Keratinocyte (primary cell): Measurements from ENCODE around the gene AQP5. TPM values are rescaled to one million over a fixed set of nuclear protein-coding genes. Genes with fewer than 3 reads are reported as not detected.

Source experiments
- DNase-seq: peaks from one replicate; pipeline ENCODE4 v3.0.0-alpha.2; 2011; ENCODE audit warnings: low read depth, missing footprints, low spot score
- FAIRE-seq: peaks from 2 replicates; lab custom pipeline; 2011; peaks lifted over from hg19 to GRCh38; lab: Jason Lieb, UNC
- H2AFZ ChIP-seq: 2 replicates; pipeline ENCODE4 v1.6.0; 2012; ENCODE audit warnings: low read length, control low read depth, inconsistent platforms; ENCODE audit not compliant: control insufficient read depth
- H3K27ac ChIP-seq: 2 replicates; pipeline ENCODE4 v1.5.1; 2011; ENCODE audit warnings: low read length; ENCODE audit not compliant: control insufficient read depth, insufficient read depth
- H3K27me3 ChIP-seq: 3 replicates; pipeline ENCODE4 v1.6.0; 2011; ENCODE audit warnings: low read length; ENCODE audit not compliant: control insufficient read depth, insufficient read depth; ENCODE audit errors: extremely low read depth
- H3K36me3 ChIP-seq, 2 experiments: 2 replicates in 1 of 2; 3 replicates in 1 of 2; pipeline ENCODE4 v1.5.1; 2011; ENCODE audit warnings: low read length in 2 of 2, mild to moderate bottlenecking in 1 of 2; ENCODE audit not compliant: control insufficient read depth in 2 of 2, insufficient read depth in 2 of 2; ENCODE audit errors: extremely low read depth in 1 of 2
- H3K4me1 ChIP-seq: 3 replicates; pipeline ENCODE4 v1.5.1; 2011; ENCODE audit warnings: low read length; ENCODE audit not compliant: control insufficient read depth, insufficient read depth; ENCODE audit errors: extremely low read depth
- H3K4me2 ChIP-seq: 3 replicates; pipeline ENCODE4 v1.6.0; 2011; ENCODE audit warnings: low read depth, low read length; ENCODE audit not compliant: control insufficient read depth, insufficient read depth; ENCODE audit errors: extremely low read depth
- H3K4me3 ChIP-seq, 3 experiments: fragments of 200-600 bp in 1 of 3; sonication (generic) in 1 of 3; 2 replicates in 2 of 3; 3 replicates in 1 of 3; pipeline ENCODE4 v1.5.1; 2011 to 2016; ENCODE audit warnings: low read length in 3 of 3, mild to moderate bottlenecking in 3 of 3, control low read depth in 2 of 3, inconsistent platforms in 1 of 3, low read depth in 1 of 3, mixed read lengths in 1 of 3, mixed run types in 1 of 3, moderate library complexity in 1 of 3; ENCODE audit not compliant: control insufficient read depth in 2 of 3, insufficient read depth in 2 of 3; ENCODE audit errors: extremely low read depth in 1 of 3
- H3K79me2 ChIP-seq: 2 replicates; pipeline ENCODE4 v1.6.0; 2012; ENCODE audit warnings: low read length; ENCODE audit not compliant: control insufficient read depth, insufficient read depth
- H3K9ac ChIP-seq: 3 replicates; pipeline ENCODE4 v1.6.0; 2011; ENCODE audit warnings: low read length; ENCODE audit not compliant: control insufficient read depth, insufficient read depth; ENCODE audit errors: extremely low read depth
- H3K9me1 ChIP-seq: 3 replicates; pipeline ENCODE4 v1.6.0; 2011; ENCODE audit warnings: low read length; ENCODE audit not compliant: control insufficient read depth, insufficient read depth; ENCODE audit errors: extremely low read depth
- H3K9me3 ChIP-seq: 2 replicates; pipeline ENCODE4 v1.5.1; 2012; ENCODE audit warnings: low read depth, low read length; ENCODE audit not compliant: control insufficient read depth
- H4K20me1 ChIP-seq: 3 replicates; pipeline ENCODE4 v1.6.0; 2011; ENCODE audit warnings: low read length; ENCODE audit not compliant: control insufficient read depth, insufficient read depth; ENCODE audit errors: extremely low read depth
- EZH2 ChIP-seq: IDR thresholded peaks from one replicate; pipeline ENCODE4 v1.6.1; 2012; ENCODE audit warnings: inconsistent platforms, mild to moderate bottlenecking, low read length, moderate library complexity
- dilution Hi-C: fragments of 300-500 bp; cut with MboI; formaldehyde crosslinking; loops from one replicate; pipeline ENCODE4 v1.7.0; 2020; ENCODE audit warnings: low sequenced_read_pairs; ENCODE audit not compliant: extremely low pct_ligation_motif_present
- polyA plus RNA-seq, 5 experiments: library from polyadenylated mRNA; depleted of rRNA in 3 of 5; stranded (reverse) in 3 of 5; stranded (forward) in 1 of 5; unstranded in 1 of 5; fragments of >200 nt; gene quantifications; 1 replicate in 1 of 5; 2 replicates in 3 of 5; 3 replicates in 1 of 5; pipeline versions ENCODE4 v1.2.1 to v1.2.3, GENCODE V29; 2011 to 2012; ENCODE audit warnings: missing spikeins in 2 of 5, low read depth in 1 of 5, low replicate concordance in 1 of 5
- TF ChIP-seq, protein P1 (sequence below), 3 experiments: IDR thresholded peaks in 1 of 3; conservative IDR thresholded peaks in 1 of 3; optimal IDR thresholded peaks in 1 of 3; 2 replicates in 2 of 3; 3 replicates in 1 of 3; pipeline versions ENCODE3 to v1.5.1; 2011; ENCODE audit warnings: low read length in 3 of 3, mild to moderate bottlenecking in 3 of 3, moderate library complexity in 2 of 3, control low read depth in 1 of 3, inconsistent platforms in 1 of 3; ENCODE audit not compliant: insufficient read depth in 2 of 3; ENCODE audit errors: extremely low read depth in 1 of 3

The AQP5 gene
- polyA plus RNA-seq, 1 donor (not counting 4 experiments of a cell fraction or from before 2014, with no cell fraction given) = not detected

DNA sequence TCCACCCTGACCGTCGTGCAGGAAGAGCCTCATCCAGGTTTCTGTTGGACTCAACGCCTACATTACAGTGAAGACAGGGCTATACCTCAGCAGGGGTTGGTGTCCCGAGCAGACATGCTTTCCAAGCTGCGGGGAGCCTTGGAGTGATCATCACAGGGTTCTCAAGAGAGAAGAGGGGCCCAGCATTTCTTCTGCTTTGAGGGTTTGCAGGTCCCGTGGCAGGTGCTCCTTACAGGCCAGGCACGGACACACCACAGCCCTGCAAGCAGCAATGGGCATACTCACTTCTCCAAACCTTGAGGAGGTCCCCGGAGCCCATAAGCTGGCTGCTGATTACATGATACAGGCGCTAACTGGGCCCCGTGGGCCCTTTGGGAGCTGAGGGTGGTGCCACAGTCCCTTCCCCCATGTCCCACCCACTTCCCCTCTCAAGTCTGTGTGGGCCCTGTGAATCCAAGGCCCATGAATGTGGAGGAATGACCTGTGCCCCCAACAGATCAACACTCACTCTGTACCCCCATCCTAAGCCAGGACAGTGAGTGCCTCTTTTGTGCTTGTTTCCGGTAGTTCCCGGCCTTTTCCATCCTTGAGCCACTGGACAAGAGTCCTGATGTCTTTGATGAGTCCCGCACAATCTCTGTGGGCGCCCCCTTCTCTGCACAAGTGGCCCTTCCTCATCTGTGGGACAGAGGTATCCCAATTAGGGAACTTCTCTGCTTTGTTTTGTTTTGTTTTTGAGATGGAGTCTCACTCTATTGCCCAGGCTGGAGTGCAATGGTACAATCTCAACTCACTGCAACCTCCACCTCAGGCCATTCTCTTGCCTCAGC is 10.0 kb upstream of the AQP5 start:
- TF ChIP-seq, protein P1, sequence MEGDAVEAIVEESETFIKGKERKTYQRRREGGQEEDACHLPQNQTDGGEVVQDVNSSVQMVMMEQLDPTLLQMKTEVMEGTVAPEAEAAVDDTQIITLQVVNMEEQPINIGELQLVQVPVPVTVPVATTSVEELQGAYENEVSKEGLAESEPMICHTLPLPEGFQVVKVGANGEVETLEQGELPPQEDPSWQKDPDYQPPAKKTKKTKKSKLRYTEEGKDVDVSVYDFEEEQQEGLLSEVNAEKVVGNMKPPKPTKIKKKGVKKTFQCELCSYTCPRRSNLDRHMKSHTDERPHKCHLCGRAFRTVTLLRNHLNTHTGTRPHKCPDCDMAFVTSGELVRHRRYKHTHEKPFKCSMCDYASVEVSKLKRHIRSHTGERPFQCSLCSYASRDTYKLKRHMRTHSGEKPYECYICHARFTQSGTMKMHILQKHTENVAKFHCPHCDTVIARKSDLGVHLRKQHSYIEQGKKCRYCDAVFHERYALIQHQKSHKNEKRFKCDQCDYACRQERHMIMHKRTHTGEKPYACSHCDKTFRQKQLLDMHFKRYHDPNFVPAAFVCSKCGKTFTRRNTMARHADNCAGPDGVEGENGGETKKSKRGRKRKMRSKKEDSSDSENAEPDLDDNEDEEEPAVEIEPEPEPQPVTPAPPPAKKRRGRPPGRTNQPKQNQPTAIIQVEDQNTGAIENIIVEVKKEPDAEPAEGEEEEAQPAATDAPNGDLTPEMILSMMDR (optimal IDR thresholded peaks at IDR 0.05 in 1 of 3, IDR thresholded peaks at IDR 0.05 in 1 of 3, conservative IDR thresholded peaks at IDR 0.05 in 1 of 3; ENCODE audit: extremely low read depth in 1 of 3, insufficient read depth in 2 of 3, low read length in 3 of 3) = no peak
- TF ChIP-seq EZH2 = no peak
- H3K27me3 ChIP-seq = peaks cover 44% of the 10 kb centered on the region
- dilution Hi-C loops = no loop called here
- no peaks in the 10 kb centered on the region for H3K79me2 ChIP-seq
- no peak overlapping the region for H3K4me3 ChIP-seq
- no peaks in the 10 kb centered on the region for H3K36me3 ChIP-seq
- no peaks in the 10 kb centered on the region for H3K4me1 ChIP-seq
- no peaks in the 10 kb centered on the region for H4K20me1 ChIP-seq
- H3K9me1 ChIP-seq = no peaks in the 10 kb centered on the region
- H2AFZ ChIP-seq = no peak overlapping the region
- H3K27ac ChIP-seq = no peak overlapping the region
- H3K4me2 ChIP-seq = no peak overlapping the region
- no peaks in the 10 kb centered on the region for H3K9me3 ChIP-seq
- FAIRE-seq (no peak), DNase-seq (no peak)
- no peak overlapping the region for H3K9ac ChIP-seq

DNA sequence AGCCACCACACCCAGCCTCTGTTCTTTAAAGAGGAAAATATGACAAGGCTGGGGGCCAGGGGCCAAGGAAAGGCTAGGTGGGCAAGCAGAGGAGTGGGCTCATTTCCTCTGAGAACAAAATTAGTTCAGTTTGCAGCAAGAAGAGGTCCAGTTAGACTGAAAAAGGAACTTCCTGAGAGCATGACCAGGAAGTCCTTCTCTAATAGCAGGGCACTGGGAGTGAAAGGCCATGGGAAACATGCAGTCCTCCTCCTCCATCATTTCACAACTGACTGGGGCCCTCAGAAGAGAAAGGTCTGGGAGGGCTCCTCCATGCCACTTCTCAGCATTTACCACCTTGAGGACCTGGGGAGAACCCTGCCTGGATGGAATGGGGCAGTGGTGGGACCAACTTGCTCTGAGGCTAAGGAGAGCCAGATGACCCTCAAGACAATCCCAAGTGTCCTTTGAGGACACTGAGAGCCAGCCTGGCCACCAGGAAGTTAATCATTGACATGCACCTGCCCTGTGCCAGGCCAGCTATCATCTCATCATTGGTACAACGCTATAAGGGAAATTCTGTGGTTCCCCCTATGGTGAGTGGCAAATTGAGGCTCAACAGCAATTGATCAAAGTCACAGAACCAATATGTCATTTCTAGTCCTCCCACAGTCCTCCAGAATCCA is 9.1 kb upstream of the AQP5 start:
- Histone ChIP-seq H3K9me1 (no peaks in the 10 kb centered on the region), H3K9me3 (no peaks in the 10 kb centered on the region), H3K4me3 (no peak overlapping the region), H2AFZ (no peak overlapping the region), H3K4me2 (no peak overlapping the region), H3K4me1 (no peaks in the 10 kb centered on the region), H4K20me1 (no peaks in the 10 kb centered on the region), H3K36me3 (no peaks in the 10 kb centered on the region), H3K27ac (no peak overlapping the region), H3K9ac (no peak overlapping the region), H3K27me3 (peaks cover 53% of the 10 kb centered on the region), H3K79me2 (no peaks in the 10 kb centered on the region)
- FAIRE-seq = no peak
- TF ChIP-seq, protein P1 (optimal IDR thresholded peaks at IDR 0.05 in 1 of 3, IDR thresholded peaks at IDR 0.05 in 1 of 3, conservative IDR thresholded peaks at IDR 0.05 in 1 of 3; ENCODE audit: extremely low read depth in 1 of 3, insufficient read depth in 2 of 3, low read length in 3 of 3) = no peak
- no peak for TF ChIP-seq EZH2
- dilution Hi-C loops = no loop called here
- no peak for DNase-seq
